GM12878 (cell line): Measurements from ENCODE around the gene GRK5. TPM values are rescaled to one million over a fixed set of nuclear protein-coding genes. Genes with fewer than 3 reads are reported as not detected.

Source experiments
- ATAC-seq: fragments of 200-7000 bp; cut with Tn5 transposase; 3 replicates; pipeline ENCODE4 v1.9.1; 2020; ENCODE audit warnings: mild to moderate bottlenecking, moderate library complexity
- BruUV-seq: library from RNA; stranded (reverse); fragments of 400-500 nt; replicated peaks from 2 replicates; lab custom pipeline; 2021; lab: Mats Ljungman, UMichigan
- CTCF ChIA-PET: fragments of 300-600 bp; sonication (Branson Sonifier 250); formaldehyde crosslinking; extraction: SDS; loops from one replicate; lab custom pipeline; 2021; ENCODE audit warnings: inconsistent platforms; lab: Yijun Ruan, JAX
- POLR2A ChIA-PET: fragments of 350-600 bp; formaldehyde crosslinking; extraction: SDS; loops from one replicate; lab custom pipeline; 2021; ENCODE audit warnings: inconsistent platforms; lab: Charles Lee
- RAD21 ChIA-PET: fragments of 300-600 bp; sonication (Branson Sonifier 250); formaldehyde crosslinking; loops from one replicate; lab custom pipeline; 2023; ENCODE audit warnings: antibody characterized with exemption; ENCODE audit not compliant: unreplicated experiment; lab: Charles Lee
- SMC1A ChIA-PET: fragments of 300-600 bp; sonication (Branson Sonifier 250); formaldehyde crosslinking; loops from one replicate; lab custom pipeline; 2023; ENCODE audit not compliant: unreplicated experiment, uncharacterized antibody; lab: Charles Lee
- DNase-seq: peaks from one replicate; pipeline ENCODE4 v3.0.0-alpha.2; 2011; ENCODE audit warnings: low read depth, low spot score
- FAIRE-seq: peaks from 3 replicates; lab custom pipeline; 2011; peaks lifted over from hg19 to GRCh38; lab: Jason Lieb, UNC
- H2AFZ ChIP-seq: 2 replicates; pipeline ENCODE4 v1.6.0; 2011; ENCODE audit warnings: low read depth, low read length, control low read depth; ENCODE audit not compliant: control insufficient read depth
- H3K27ac ChIP-seq: 2 replicates; pipeline ENCODE4 v1.5.1; 2011; ENCODE audit warnings: control low read depth; ENCODE audit not compliant: control insufficient read depth, insufficient read depth
- H3K27me3 ChIP-seq, 2 experiments: replicated peaks in 1 of 2; 2 replicates each; pipeline versions ENCODE4 v1.6.0 to v1.6.1; 2011; ENCODE audit warnings: low read length in 1 of 2; ENCODE audit not compliant: control insufficient read depth in 2 of 2, insufficient read depth in 2 of 2
- H3K36me3 ChIP-seq, 2 experiments: 2 replicates each; pipeline ENCODE4 v1.5.1; 2011; ENCODE audit warnings: low read length in 1 of 2; ENCODE audit not compliant: control insufficient read depth in 2 of 2, insufficient read depth in 2 of 2
- H3K4me1 ChIP-seq: 2 replicates; pipeline ENCODE4 v1.6.1; 2011; ENCODE audit warnings: mild to moderate bottlenecking, low read length, moderate library complexity, mixed read lengths; ENCODE audit not compliant: control insufficient read depth, insufficient read depth
- H3K4me2 ChIP-seq: 2 replicates; pipeline ENCODE4 v1.6.0; 2011; ENCODE audit warnings: control low read depth; ENCODE audit not compliant: control insufficient read depth, insufficient read depth
- H3K4me3 ChIP-seq: fragments of 200-600 bp; sonication (generic); 2 replicates; pipeline ENCODE4 v1.5.1; 2016
- H3K79me2 ChIP-seq: 2 replicates; pipeline ENCODE4 v1.6.0; 2011; ENCODE audit warnings: low read length; ENCODE audit not compliant: control insufficient read depth, insufficient read depth
- H3K9ac ChIP-seq: 2 replicates; pipeline ENCODE4 v1.8.0; 2011; ENCODE audit warnings: low read length, control low read depth, mixed read lengths; ENCODE audit not compliant: control insufficient read depth, insufficient read depth
- H3K9me3 ChIP-seq: replicated peaks from 3 replicates; pipeline ENCODE4 v1.5.1; 2011; ENCODE audit warnings: mild to moderate bottlenecking, low read length; ENCODE audit not compliant: control insufficient read depth, insufficient read depth
- H4K20me1 ChIP-seq: 2 replicates; pipeline ENCODE4 v1.6.0; 2011; ENCODE audit not compliant: control insufficient read depth, insufficient read depth
- CTCF ChIP-seq, 3 experiments: IDR thresholded peaks in 2 of 3; conservative IDR thresholded peaks in 1 of 3; 2 replicates each; pipeline ENCODE4 v1.5.1; 2011; ENCODE audit warnings: low read depth in 3 of 3, low read length in 3 of 3, mild to moderate bottlenecking in 3 of 3, control low read depth in 2 of 3, moderate library complexity in 2 of 3, inconsistent platforms in 1 of 3, mixed read lengths in 1 of 3; ENCODE audit not compliant: control insufficient read depth in 2 of 3, insufficient read depth in 1 of 3; ENCODE audit errors: extremely low read depth in 1 of 3
- HDAC2 ChIP-seq: fragments of 200-600 bp; sonication (generic); IDR thresholded peaks from 2 replicates; pipeline ENCODE4 v1.6.1; 2017
- HDGF ChIP-seq: fragments of 450-650 bp; IDR thresholded peaks from 2 replicates; pipeline ENCODE4 v1.6.1; 2016; ENCODE audit warnings: antibody characterized with exemption
- IRF3 ChIP-seq: fragments of 450-650 bp; IDR thresholded peaks from 2 replicates; pipeline ENCODE4 v1.6.1; 2014; ENCODE audit warnings: mild to moderate bottlenecking
- POU2F2 ChIP-seq: IDR thresholded peaks from 3 replicates; pipeline ENCODE4 v1.6.1; 2011; ENCODE audit warnings: low read depth, mild to moderate bottlenecking, low read length, borderline replicate concordance
- RAD51 ChIP-seq: fragments of 450-650 bp; IDR thresholded peaks from 2 replicates; pipeline ENCODE4 v1.6.1; 2016; ENCODE audit warnings: moderate library complexity, mild to moderate bottlenecking, inconsistent platforms
- RUNX3 ChIP-seq: IDR thresholded peaks from 2 replicates; pipeline ENCODE4 v1.6.1; 2012; ENCODE audit warnings: low read length, inconsistent platforms
- SPI1 ChIP-seq: IDR thresholded peaks from 2 replicates; pipeline ENCODE4 v1.6.1; 2011; ENCODE audit warnings: low read depth, mild to moderate bottlenecking, low read length, moderate library complexity, borderline replicate concordance; ENCODE audit not compliant: insufficient read depth
- SREBF1 ChIP-seq: IDR thresholded peaks from 2 replicates; pipeline ENCODE4 v1.6.1; 2012; ENCODE audit warnings: mild to moderate bottlenecking, low read length
- STAT1 ChIP-seq: fragments of 450-650 bp; conservative IDR thresholded peaks from 2 replicates; pipeline ENCODE4 v1.6.1; 2014; ENCODE audit warnings: antibody characterized with exemption, mild to moderate bottlenecking
- ZNF384 ChIP-seq: IDR thresholded peaks from 2 replicates; pipeline ENCODE4 v1.6.1; 2012; ENCODE audit warnings: low read depth, mild to moderate bottlenecking, low read length, improper control_type of control experiment, borderline replicate concordance
- WGBS: methylation state at CpG from one replicate; pipeline ENCODE4 v1.1.6; 2016; ENCODE audit warnings: low lambda C conversion rate; ENCODE audit not compliant: insufficient replicate concordance, insufficient coverage; ENCODE audit errors: missing lambda C conversion rate; 5-methylcytosine and 5-hydroxymethylcytosine counted together
- in situ Hi-C: fragments of 300-500 bp; cut with MboI; formaldehyde crosslinking; loops from 9 replicates; pipeline ENCODE4 v1.14.3; 2018; ENCODE audit warnings: mixed read lengths
- intact Hi-C: fragments of 100-400 bp; cut with micrococcal nuclease; formaldehyde crosslinking; loops from one replicate; pipeline ENCODE4 v1.14.2; 2022; ENCODE audit not compliant: unreplicated experiment
- polyA plus RNA-seq, 11 experiments: library from polyadenylated mRNA; depleted of rRNA in 4 of 11; unstranded in 6 of 11; stranded (reverse) in 5 of 11; fragments of >200 nt; fragmentation: Nextera tagmentation in 4 of 11; fragmentation: Illumina TruSeq in 1 of 11; extraction: Ambion mirVana in 4 of 11; extraction: Trizol in 1 of 11; gene quantifications; 1 replicate in 1 of 11; 2 replicates in 10 of 11; pipeline versions ENCODE4 v1.2.1 to v1.2.3, GENCODE V29; 2011 to 2016; ENCODE audit warnings: inconsistent platforms in 2 of 11, missing spikeins in 2 of 11, low read depth in 1 of 11
- total RNA-seq, 4 experiments: library from RNA; depleted of rRNA in 3 of 4; stranded (reverse); fragments of >200 nt in 3 of 4; fragmentation: Illumina TruSeq in 1 of 4; extraction: Trizol in 1 of 4; gene quantifications; 2 replicates each; pipeline versions ENCODE4 v1.2.1 to v1.2.3, GENCODE V29; 2013 to 2021

Gene GRK5
- total and polyA plus RNA-seq, 10 of the 15 experiments (the other 5 are each of a cell fraction or from before 2014, with no cell fraction given): 0.11 to 22.1 (median 10.0) TPM

GRCh38 chr10:119191881-119192280 is 15.5 kb upstream of the GRK5 start:
- RAD21 ChIA-PET: no interaction called here
- WGBS: 33% methylated on average over 3 of the region's 4 CpGs
- Histone ChIP-seq H3K9ac (no peak overlapping the region), H4K20me1 (no peaks in the 10 kb centered on the region), H2AFZ (no peak overlapping the region), H3K4me2 (no peak overlapping the region), H3K27me3 (no peaks in the 10 kb centered on the region), H3K4me3 (no peak overlapping the region), H3K9me3 (no peaks in the 10 kb centered on the region), H3K79me2 (no peaks in the 10 kb centered on the region), H3K27ac (no peak overlapping the region), H3K36me3 (no peaks in the 10 kb centered on the region), H3K4me1 (peaks cover 14% of the 10 kb centered on the region)
- no peak for TF ChIP-seq POU2F2
- TF ChIP-seq SPI1: no peak
- no peak for TF ChIP-seq RAD51
- no peak for TF ChIP-seq IRF3
- no peak for TF ChIP-seq HDGF
- no peak for TF ChIP-seq STAT1
- no peak for TF ChIP-seq HDAC2
- no peak for TF ChIP-seq CTCF (IDR thresholded peaks at IDR 0.05 in 2 of 3, conservative IDR thresholded peaks at IDR 0.05 in 1 of 3; ENCODE audit: control insufficient read depth in 2 of 3, extremely low read depth in 1 of 3, insufficient read depth in 1 of 3, low read depth in 3 of 3, low read length in 3 of 3)
- TF ChIP-seq SREBF1: no peak
- TF ChIP-seq ZNF384: no peak
- TF ChIP-seq RUNX3: no peak
- DNase-seq (no peak), FAIRE-seq (no peak), ATAC-seq (peak; percentile 17; the same call in 1 of the 3 replicates)
- intact Hi-C loops: no loop called here
- no TSS peak for BruUV-seq
- POLR2A ChIA-PET: interaction anchor here (0.6 kb wide), 2 partner anchors 27 to 30 kb away, joined by 3 to 5 read pairs; no protein-coding TSS in a partner anchor
- CTCF ChIA-PET: interaction anchor here (4.3 kb wide), 1 partner anchor 7 kb away, joined by 51 read pairs; no protein-coding TSS in a partner anchor
- SMC1A ChIA-PET: interaction anchor here (4.3 kb wide), 1 partner anchor 7 kb away, joined by 30 read pairs; no protein-coding TSS in a partner anchor
- in situ Hi-C loops: loop anchor here (25.0 kb wide), 1 partner anchor 630 kb away; no protein-coding TSS in a partner anchor
